ENCODE results near the gene TMEM72. TPM values are rescaled to one million over a fixed set of nuclear protein-coding genes. Genes with fewer than 3 reads are reported as not detected.

Gene TMEM72
- total and polyA plus RNA-seq, 2 of the 13 experiments (the other 11 are each of a cell fraction or from before 2014, with no cell fraction given): 0.04 TPM; not detected in 1

GRCh38 chr10:44963772-44964633 is 52.9 kb downstream of the TMEM72 start (continued):
- TF ChIP-seq ZNF557 (CRISPR knock-in tag; IDR thresholded peaks at IDR 0.05) (no peak), ETV5 (CRISPR knock-in tag; IDR thresholded peaks at IDR 0.05; ENCODE audit: borderline replicate concordance) (peak; percentile 39; the same call in 1 of the 2 replicates), GATAD1 (CRISPR knock-in tag; IDR thresholded peaks at IDR 0.05) (0 out of 2 replicates have a peak, but pooled peaks have one; percentile 44), ERF (CRISPR knock-in tag; IDR thresholded peaks at IDR 0.05) (no peak; the same call in 1 of the 2 replicates), ZNF550 (CRISPR knock-in tag; IDR thresholded peaks at IDR 0.05; ENCODE audit: borderline replicate concordance) (no peak), KLF16 (CRISPR knock-in tag; IDR thresholded peaks at IDR 0.05) (peak in 1 of 2 experiments; percentile 64; a peak in 1 of 4 replicates), ZSCAN22 (CRISPR knock-in tag; IDR thresholded peaks at IDR 0.05) (no peak), ZNF121 (CRISPR knock-in tag; IDR thresholded peaks at IDR 0.05) (peak; percentile 55), NFKBIZ (CRISPR knock-in tag; IDR thresholded peaks at IDR 0.05) (peak; percentile 20; the same call in 1 of the 2 replicates), HINFP (CRISPR knock-in tag; IDR thresholded peaks at IDR 0.05; ENCODE audit: low read depth) (0 out of 2 replicates have a peak, but pooled peaks have one; percentile 37), ARID4A (CRISPR knock-in tag; IDR thresholded peaks at IDR 0.05; ENCODE audit: borderline replicate concordance) (peak; percentile 75), CHCHD3 (CRISPR knock-in tag; IDR thresholded peaks at IDR 0.05) (no peak), TBL1XR1 (IDR thresholded peaks at IDR 0.05; ENCODE audit: borderline replicate concordance, low read length, partially characterized antibody) (peak; percentile 40), BRCA1 (CRISPR knock-in tag; IDR thresholded peaks at IDR 0.05) (no peak), NR2F2 (IDR thresholded peaks at IDR 0.05; ENCODE audit: borderline replicate concordance, low read depth) (no peak), ZNF333 (CRISPR knock-in tag; IDR thresholded peaks at IDR 0.05; ENCODE audit: borderline replicate concordance) (no peak), KDM4B (CRISPR knock-in tag; IDR thresholded peaks at IDR 0.05) (peak; percentile 44; the same call in 1 of the 2 replicates), MED1 (CRISPR knock-in tag; IDR thresholded peaks at IDR 0.05) (peak; percentile 57; the same call in 1 of the 2 replicates), SIX1 (CRISPR knock-in tag; IDR thresholded peaks at IDR 0.05; ENCODE audit: borderline replicate concordance) (no peak), POLR2AphosphoS5 (IDR thresholded peaks at IDR 0.05; ENCODE audit: low read depth, low read length) (peak; percentile 36; the same call in 1 of the 2 replicates), IKZF4 (CRISPR knock-in tag; IDR thresholded peaks at IDR 0.05; ENCODE audit: borderline replicate concordance, low read depth, not compliant biosample characterization) (no peak), JUNB (CRISPR knock-in tag; IDR thresholded peaks at IDR 0.05; ENCODE audit: borderline replicate concordance) (no peak)
- TF ChIP-seq, protein P1, sequence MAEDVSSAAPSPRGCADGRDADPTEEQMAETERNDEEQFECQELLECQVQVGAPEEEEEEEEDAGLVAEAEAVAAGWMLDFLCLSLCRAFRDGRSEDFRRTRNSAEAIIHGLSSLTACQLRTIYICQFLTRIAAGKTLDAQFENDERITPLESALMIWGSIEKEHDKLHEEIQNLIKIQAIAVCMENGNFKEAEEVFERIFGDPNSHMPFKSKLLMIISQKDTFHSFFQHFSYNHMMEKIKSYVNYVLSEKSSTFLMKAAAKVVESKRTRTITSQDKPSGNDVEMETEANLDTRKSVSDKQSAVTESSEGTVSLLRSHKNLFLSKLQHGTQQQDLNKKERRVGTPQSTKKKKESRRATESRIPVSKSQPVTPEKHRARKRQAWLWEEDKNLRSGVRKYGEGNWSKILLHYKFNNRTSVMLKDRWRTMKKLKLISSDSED (CRISPR knock-in tag; IDR thresholded peaks at IDR 0.05): no peak
